ENCODE measurements around the gene LRRC8D.

DNA sequence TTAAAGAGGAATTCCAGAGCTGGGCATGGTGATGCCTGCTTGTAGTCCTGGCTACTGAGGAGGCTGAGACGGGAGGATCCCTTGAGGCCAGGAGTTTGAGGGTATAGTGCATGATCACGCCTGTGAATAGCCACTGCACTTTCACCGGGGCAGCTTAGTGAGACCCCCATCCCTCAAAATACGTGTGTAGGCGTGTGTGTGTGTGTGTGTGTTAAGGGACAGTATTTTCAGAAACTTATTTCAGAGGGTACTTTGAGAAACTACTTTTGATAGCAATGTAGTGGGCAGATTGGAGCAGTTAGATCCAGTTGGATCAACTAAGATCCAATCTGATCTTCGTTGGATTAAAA lies 62.2 kb downstream of the LRRC8D start:
- TF ChIP-seq EZH2phosphoT487 (IDR thresholded peaks at IDR 0.05; ENCODE audit: insufficient read depth, low read depth) (no peak), EZH2 (IDR thresholded peaks at IDR 0.05; ENCODE audit: insufficient read depth, poor library complexity, severe bottlenecking) (no peak)

Data from GM23248 (cell line).